Mucosa of descending colon (tissue), 3 donors: ENCODE data around the gene KCNK7. TPM values are rescaled to one million over a fixed set of nuclear protein-coding genes. Genes with fewer than 3 reads are reported as not detected.
"Not testable (repeated sequence)": the region's sequence is repeated elsewhere in the genome, so short reads cannot be mapped to it uniquely, and the experiment has no call there.

Experiments
- ATAC-seq: fragments of 200-7000 bp; cut with Tn5 transposase; one replicate; pipeline ENCODE4 v1.9.1; 2020; ENCODE audit warnings: mild to moderate bottlenecking, moderate library complexity
- DNase-seq, 3 donors: peaks; one replicate each; pipeline ENCODE4 v3.0.0-alpha.2; 2020
- H3K36me3 ChIP-seq: fragments of 200-600 bp; one replicate; pipeline ENCODE4 v1.8.0; 2021; ENCODE audit warnings: low read depth, mild to moderate bottlenecking
- H3K4me1 ChIP-seq: fragments of 200-600 bp; one replicate; pipeline ENCODE4 v1.8.0; 2021; ENCODE audit warnings: low read depth, mild to moderate bottlenecking
- H3K4me3 ChIP-seq: fragments of 200-600 bp; one replicate; pipeline ENCODE4 v1.8.0; 2021; ENCODE audit warnings: mild to moderate bottlenecking
- H3K9me3 ChIP-seq: fragments of 200-600 bp; one replicate; pipeline ENCODE4 v1.8.0; 2021; ENCODE audit warnings: mild to moderate bottlenecking
- intact Hi-C, 2 donors: fragments of 100-400 bp; cut with DNase I in 1 of 2; cut with micrococcal nuclease in 1 of 2; formaldehyde crosslinking; loops; one replicate each; pipeline versions ENCODE4 v1.11.0 to v1.11.1; 2022; cut with DNase I, micrococcal nuclease
- total RNA-seq, 3 donors: library from RNA; stranded (reverse); fragmentation: NEBNext Ultra II Directional in 2 of 3; extraction: Animal tissue kit (Norgen Biotek cat#: 25700) in 2 of 3; gene quantifications; one replicate each; pipeline versions ENCODE4 v1.2.1 to v1.2.4, GENCODE V29; 2021 to 2023
- TF ChIP-seq, protein P1 (sequence below): fragments of 200-600 bp; IDR thresholded peaks from one replicate; pipeline ENCODE4 v1.8.0; 2022; ENCODE audit warnings: antibody characterized with exemption, mild to moderate bottlenecking
- donor health status: DM: no; HTN: no; CAD: no; lungs with moderate emphysema.
- donor health status: DM: no; HTN: no; CAD: no.
- donor health status: DM: no; HTN: yes; CAD: no.

The KCNK7 gene
- total RNA-seq, 3 donors from 2014 or later, result 0.49 to 1.7 (median 1.5) TPM

- intact Hi-C loops, result no loop called here
- DNase-seq, result peak; percentile 57 to 88 (median 67)
- no peak overlapping the region for H3K4me3 ChIP-seq
- H3K9me3 ChIP-seq, result no peaks in the 10 kb centered on the region
- no peaks in the 10 kb centered on the region for H3K36me3 ChIP-seq
- peak; percentile 37 for ATAC-seq
- TF ChIP-seq, protein P1, sequence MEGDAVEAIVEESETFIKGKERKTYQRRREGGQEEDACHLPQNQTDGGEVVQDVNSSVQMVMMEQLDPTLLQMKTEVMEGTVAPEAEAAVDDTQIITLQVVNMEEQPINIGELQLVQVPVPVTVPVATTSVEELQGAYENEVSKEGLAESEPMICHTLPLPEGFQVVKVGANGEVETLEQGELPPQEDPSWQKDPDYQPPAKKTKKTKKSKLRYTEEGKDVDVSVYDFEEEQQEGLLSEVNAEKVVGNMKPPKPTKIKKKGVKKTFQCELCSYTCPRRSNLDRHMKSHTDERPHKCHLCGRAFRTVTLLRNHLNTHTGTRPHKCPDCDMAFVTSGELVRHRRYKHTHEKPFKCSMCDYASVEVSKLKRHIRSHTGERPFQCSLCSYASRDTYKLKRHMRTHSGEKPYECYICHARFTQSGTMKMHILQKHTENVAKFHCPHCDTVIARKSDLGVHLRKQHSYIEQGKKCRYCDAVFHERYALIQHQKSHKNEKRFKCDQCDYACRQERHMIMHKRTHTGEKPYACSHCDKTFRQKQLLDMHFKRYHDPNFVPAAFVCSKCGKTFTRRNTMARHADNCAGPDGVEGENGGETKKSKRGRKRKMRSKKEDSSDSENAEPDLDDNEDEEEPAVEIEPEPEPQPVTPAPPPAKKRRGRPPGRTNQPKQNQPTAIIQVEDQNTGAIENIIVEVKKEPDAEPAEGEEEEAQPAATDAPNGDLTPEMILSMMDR, result no peak
- H3K4me1 ChIP-seq, result peaks cover 15% of the 10 kb centered on the region
These were observed 45.1 kb upstream of the KCNK7 start for GRCh38 chr11:65640483-65641296.

DNA sequence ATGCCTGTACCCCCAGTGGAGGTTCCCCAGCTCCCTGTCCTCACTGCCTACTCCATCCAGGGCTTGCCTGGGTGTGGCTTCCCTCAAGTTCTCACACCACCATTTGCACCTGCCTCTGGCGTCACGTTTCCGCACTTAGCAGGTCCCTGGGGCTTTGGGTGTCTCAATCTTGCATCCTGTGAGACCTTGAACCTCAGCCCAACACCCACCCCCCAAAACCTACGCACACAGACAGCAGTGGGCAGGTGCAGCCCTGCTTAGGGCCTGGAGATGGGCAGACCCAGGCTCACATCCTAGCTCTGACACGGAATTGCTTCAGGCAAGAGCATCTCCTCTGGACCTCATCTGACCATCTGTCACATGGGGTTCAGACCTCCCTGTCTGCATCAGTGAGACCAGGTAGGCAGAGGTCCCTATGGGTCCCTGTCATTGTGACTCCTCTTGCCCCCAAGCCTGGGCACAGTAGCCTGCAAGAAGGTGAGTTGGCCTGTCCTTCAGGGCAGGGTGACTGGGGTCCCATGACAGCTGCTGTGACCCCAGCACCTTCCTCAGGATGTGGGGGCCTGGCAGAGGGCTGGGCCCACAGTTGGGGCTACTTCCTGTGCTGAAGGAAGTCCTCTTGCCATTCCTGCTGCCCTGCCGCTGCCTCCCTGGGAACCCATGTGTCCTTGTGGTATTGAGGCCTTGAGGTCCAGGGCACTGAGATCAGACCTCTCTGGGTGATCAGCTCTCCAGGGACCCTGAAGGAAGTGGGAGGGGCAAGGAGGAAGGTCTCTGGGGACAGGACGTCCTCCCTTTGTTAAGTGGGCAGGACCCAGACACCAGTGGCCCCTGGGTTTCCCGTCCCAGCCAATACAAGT, 44.3 kb upstream of the KCNK7 start:
- TF ChIP-seq, protein P1, result no peak
- H3K4me3 ChIP-seq, result no peak overlapping the region
- peak; percentile 46 for ATAC-seq
- no peaks in the 10 kb centered on the region for H3K36me3 ChIP-seq
- intact Hi-C loops, result no loop called here
- peak; percentile 51 to 89 (median 56) for DNase-seq
- H3K4me1 ChIP-seq, result peaks cover 15% of the 10 kb centered on the region
- H3K9me3 ChIP-seq, result no peaks in the 10 kb centered on the region

GRCh38 chr11:65639228-65639597, 43.6 kb upstream of the KCNK7 start:
- intact Hi-C loops, ATAC-seq, DNase-seq, H3K4me3 ChIP-seq, H3K36me3 ChIP-seq, H3K9me3 ChIP-seq: not testable (repeated sequence)
- peaks cover 15% of the 10 kb centered on the region for H3K4me1 ChIP-seq

DNA sequence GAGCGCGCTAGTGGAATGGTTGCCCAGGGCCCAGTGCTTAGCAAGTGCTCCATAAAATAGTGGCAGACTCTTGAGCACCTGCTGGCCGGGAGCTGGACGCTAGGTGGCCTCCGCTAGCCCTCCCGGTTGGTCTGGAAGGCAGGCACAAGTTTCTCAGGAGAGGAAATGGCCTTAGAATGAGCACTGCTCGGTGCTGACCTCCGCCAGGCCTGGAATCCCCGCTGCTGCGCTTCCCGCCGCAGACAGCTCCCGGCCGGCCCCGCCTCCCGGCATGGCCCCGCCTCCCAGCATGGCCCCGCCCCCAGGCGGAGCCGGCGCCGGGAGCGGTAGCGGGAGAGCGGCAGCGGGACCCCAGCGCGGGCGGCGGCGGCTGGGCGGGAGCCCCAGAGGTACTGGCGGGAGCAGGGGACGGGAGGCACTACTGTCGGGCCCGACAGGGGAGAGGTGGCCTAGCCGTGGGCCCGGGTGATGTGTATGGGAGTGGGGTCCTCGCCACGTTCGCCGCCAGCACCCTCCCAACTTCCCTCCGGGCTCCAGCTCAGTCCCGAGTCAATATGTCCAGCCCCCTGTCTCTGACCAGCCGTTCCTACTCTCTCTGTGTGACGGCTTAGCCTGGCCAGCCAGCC, 42.3 kb upstream of the KCNK7 start, which contains the start of gene SIPA1:
SIPA1 (plus strand) TSS at position 308 of the 626 bp plus-strand sequence. CDS start 2,821 bp downstream, outside the sequence.
- ATAC-seq (peak; percentile 83), DNase-seq (peak; percentile 71 to 86 (median 85))
- H3K9me3 ChIP-seq, result no peaks in the 10 kb centered on the region
- H3K4me3 ChIP-seq, result peak within 1 kb of the TSS; percentile 24
- intact Hi-C loops, result no loop called here
- H3K36me3 ChIP-seq, result no peaks in the 10 kb centered on the region
- TF ChIP-seq, protein P1, result no peak
- H3K4me1 ChIP-seq, result peaks cover 15% of the 10 kb centered on the region

GRCh38 chr11:65637032-65637557, 41.5 kb upstream of the KCNK7 start:
- H3K9me3 ChIP-seq, result no peaks in the 10 kb centered on the region
- no peak overlapping the region for H3K4me3 ChIP-seq
- TF ChIP-seq, protein P1, result no peak
- intact Hi-C loops, result no loop called here
- ATAC-seq, result no peak
- H3K36me3 ChIP-seq, result no peaks in the 10 kb centered on the region
- peaks cover 15% of the 10 kb centered on the region for H3K4me1 ChIP-seq
- no peak for DNase-seq
